ENCODE data around the gene SMIM38.

The SMIM38 gene

GRCh38 chr11:69162505-69162904, 6.8 kb downstream of the SMIM38 start:
- no peak for DNase-seq

GRCh38 chr11:69163842-69164241, 8.1 kb downstream of the SMIM38 start:
- DNase-seq: no peak

GRCh38 chr11:69164824-69165223, 9.1 kb downstream of the SMIM38 start:
- DNase-seq: no peak

GRCh38 chr11:69165775-69166174, 10.0 kb downstream of the SMIM38 start:
- no peak for DNase-seq

- no peak for DNase-seq
These were observed 10.7 kb downstream of the SMIM38 start for GRCh38 chr11:69166218-69167115.

- DNase-seq: no peak
These were observed 11.6 kb downstream of the SMIM38 start for GRCh38 chr11:69167130-69167915.

GRCh38 chr11:69167916-69168691, 12.4 kb downstream of the SMIM38 start:
- DNase-seq: no peak

- DNase-seq: no peak
These were observed 13.7 kb downstream of the SMIM38 start for GRCh38 chr11:69169479-69169878.

- no peak for DNase-seq
These were observed 15.0 kb downstream of the SMIM38 start for GRCh38 chr11:69170704-69171103.

GRCh38 chr11:69171476-69172240, 15.9 kb downstream of the SMIM38 start:
- no peak for DNase-seq

- no peak for DNase-seq
These were observed 16.9 kb downstream of the SMIM38 start for GRCh38 chr11:69172674-69173073.

GRCh38 chr11:69173331-69173730, 17.6 kb downstream of the SMIM38 start:
- no peak for DNase-seq

- no peak for DNase-seq
These were observed 18.3 kb downstream of the SMIM38 start for GRCh38 chr11:69173925-69174581.

GRCh38 chr11:69174841-69175240, 19.1 kb downstream of the SMIM38 start:
- no peak for DNase-seq

GRCh38 chr11:69178819-69179482, 23.2 kb downstream of the SMIM38 start:
- DNase-seq: no peak

- DNase-seq: no peak
These were observed 24.5 kb downstream of the SMIM38 start for GRCh38 chr11:69180226-69180625.

GRCh38 chr11:69180726-69181125, 25.0 kb downstream of the SMIM38 start:
- DNase-seq: no peak

- DNase-seq: no peak
These were observed 27.9 kb downstream of the SMIM38 start for GRCh38 chr11:69183613-69184012.

GRCh38 chr11:69186316-69187260, 30.9 kb downstream of the SMIM38 start:
- no peak for DNase-seq

GRCh38 chr11:69187540-69188065, 31.9 kb downstream of the SMIM38 start:
- no peak for DNase-seq
